OCI-LY3 (cell line): ENCODE results near the gene CXCL10.

Experiments
- CTCF ChIP-seq: fragments of 200-600, 300-600 bp; sonication (generic); IDR thresholded peaks from 2 replicates; pipeline ENCODE4 v1.5.1; 2014; ENCODE audit warnings: antibody characterized with exemption, low read length, low read depth
- EZH2phosphoT487 ChIP-seq: fragments of 200-600 bp; shearing (Covaris generic); IDR thresholded peaks from 2 replicates; pipeline ENCODE4 v1.6.1; 2018; ENCODE audit warnings: antibody characterized with exemption, mixed run types, low read depth

DNA sequence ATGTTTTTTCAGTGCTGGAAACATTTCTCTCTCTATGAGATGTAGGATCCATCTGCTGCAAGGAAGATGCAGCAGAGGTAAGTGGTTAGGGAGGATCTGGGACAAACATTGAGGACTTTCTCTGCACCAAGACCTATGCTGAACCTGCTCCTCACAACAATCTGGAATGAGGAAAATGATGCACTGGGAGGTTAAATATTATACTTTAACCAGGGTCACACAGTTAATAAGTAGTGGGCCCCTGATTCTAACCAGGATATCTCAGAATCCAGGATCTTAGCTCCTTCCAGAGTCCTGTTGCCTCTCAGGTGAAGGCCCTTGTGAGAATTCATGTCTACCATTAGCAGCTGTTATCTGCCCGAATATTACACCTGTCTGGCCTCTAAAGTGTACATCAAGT is 23.0 kb downstream of the CXCL10 start:
- TF ChIP-seq CTCF (no peak), EZH2phosphoT487 (no peak)
